Nephron progenitor cell (in vitro differentiated cells): Measurements from ENCODE around the gene IP6K1.

Experiments used
- DNase-seq: peaks from one replicate; pipeline ENCODE4 v3.0.0; 2021
- H3K27ac Mint-ChIP-seq: 2 replicates; pipeline ENCODE4 v1.8.0; 2021; ENCODE audit warnings: mild to moderate bottlenecking, moderate library complexity, mixed read lengths
- H3K27me3 Mint-ChIP-seq: 2 replicates; pipeline ENCODE4 v1.8.0; 2021; ENCODE audit warnings: mild to moderate bottlenecking, low read depth, mixed read lengths; ENCODE audit not compliant: poor library complexity
- H3K36me3 Mint-ChIP-seq: 2 replicates; pipeline ENCODE4 v1.8.0; 2021; ENCODE audit warnings: low read depth, mixed read lengths
- H3K4me1 Mint-ChIP-seq: 2 replicates; pipeline ENCODE4 v1.8.0; 2021; ENCODE audit warnings: mixed read lengths
- H3K4me3 Mint-ChIP-seq: 2 replicates; pipeline ENCODE4 v1.8.0; 2021; ENCODE audit warnings: mild to moderate bottlenecking, moderate library complexity, mixed read lengths
- H3K9me3 Mint-ChIP-seq: 2 replicates; pipeline ENCODE4 v1.8.0; 2021; ENCODE audit warnings: mild to moderate bottlenecking, moderate library complexity, mixed read lengths
- TF ChIP-seq, protein P1 (sequence below): fragments of 200-600 bp; sonication (generic); IDR thresholded peaks from 2 replicates; pipeline ENCODE4 v1.5.0; 2021; ENCODE audit warnings: antibody characterized with exemption

Gene IP6K1

DNA sequence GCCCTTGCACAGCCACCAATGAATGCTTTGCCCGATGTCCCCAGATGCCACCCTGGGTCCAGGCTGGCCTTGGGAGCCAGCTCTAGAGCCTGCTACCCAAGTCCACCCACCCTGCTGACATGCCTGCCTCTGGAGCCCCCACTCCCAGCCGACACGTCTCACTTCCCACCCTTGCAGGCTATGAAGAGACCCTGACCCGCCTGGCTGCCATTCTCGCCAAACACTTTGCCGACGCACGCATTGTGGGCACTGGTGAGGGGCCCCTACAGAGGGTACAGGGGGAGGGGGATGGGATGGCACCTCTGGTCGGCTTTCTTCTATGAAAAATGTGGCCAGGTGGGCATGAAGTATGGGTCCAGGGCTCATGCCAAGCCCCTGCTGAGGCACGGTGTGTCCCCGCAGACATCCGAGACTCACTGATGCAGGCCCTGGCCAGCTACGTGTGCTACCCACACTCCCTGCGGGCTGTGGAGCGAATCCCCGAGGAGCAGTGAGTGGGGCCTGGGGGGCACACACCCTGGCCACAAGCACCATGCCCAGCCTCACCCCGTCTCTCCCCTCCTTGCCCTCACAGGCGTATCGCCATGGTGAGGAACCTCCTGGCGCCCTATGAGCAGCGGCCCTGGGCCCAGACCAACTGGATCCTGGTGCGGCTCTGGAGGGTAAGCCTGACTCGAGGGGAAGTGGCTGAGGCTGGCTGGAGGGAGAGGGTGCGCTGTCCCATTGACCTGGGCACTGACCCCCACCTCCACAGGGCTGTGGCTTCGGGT lies 72.8 kb downstream of the IP6K1 start:
- no peak overlapping the region for H3K4me3 Mint-ChIP-seq
- H3K27ac Mint-ChIP-seq, result no peak overlapping the region
- peaks cover 1% of the 10 kb centered on the region for H3K36me3 Mint-ChIP-seq
- TF ChIP-seq, protein P1, sequence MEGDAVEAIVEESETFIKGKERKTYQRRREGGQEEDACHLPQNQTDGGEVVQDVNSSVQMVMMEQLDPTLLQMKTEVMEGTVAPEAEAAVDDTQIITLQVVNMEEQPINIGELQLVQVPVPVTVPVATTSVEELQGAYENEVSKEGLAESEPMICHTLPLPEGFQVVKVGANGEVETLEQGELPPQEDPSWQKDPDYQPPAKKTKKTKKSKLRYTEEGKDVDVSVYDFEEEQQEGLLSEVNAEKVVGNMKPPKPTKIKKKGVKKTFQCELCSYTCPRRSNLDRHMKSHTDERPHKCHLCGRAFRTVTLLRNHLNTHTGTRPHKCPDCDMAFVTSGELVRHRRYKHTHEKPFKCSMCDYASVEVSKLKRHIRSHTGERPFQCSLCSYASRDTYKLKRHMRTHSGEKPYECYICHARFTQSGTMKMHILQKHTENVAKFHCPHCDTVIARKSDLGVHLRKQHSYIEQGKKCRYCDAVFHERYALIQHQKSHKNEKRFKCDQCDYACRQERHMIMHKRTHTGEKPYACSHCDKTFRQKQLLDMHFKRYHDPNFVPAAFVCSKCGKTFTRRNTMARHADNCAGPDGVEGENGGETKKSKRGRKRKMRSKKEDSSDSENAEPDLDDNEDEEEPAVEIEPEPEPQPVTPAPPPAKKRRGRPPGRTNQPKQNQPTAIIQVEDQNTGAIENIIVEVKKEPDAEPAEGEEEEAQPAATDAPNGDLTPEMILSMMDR, result no peak
- DNase-seq, result no peak
- H3K4me1 Mint-ChIP-seq, result peaks cover 20% of the 10 kb centered on the region
- H3K27me3 Mint-ChIP-seq, result peaks cover 3% of the 10 kb centered on the region
- H3K9me3 Mint-ChIP-seq, result no peaks in the 10 kb centered on the region

- H3K4me3 Mint-ChIP-seq, result no peak overlapping the region
- H3K36me3 Mint-ChIP-seq, result peaks cover 4% of the 10 kb centered on the region
- peaks cover 3% of the 10 kb centered on the region for H3K27me3 Mint-ChIP-seq
- TF ChIP-seq, protein P1, result no peak
- no peaks in the 10 kb centered on the region for H3K9me3 Mint-ChIP-seq
- no peak overlapping the region for H3K27ac Mint-ChIP-seq
- no peak for DNase-seq
- peaks cover 20% of the 10 kb centered on the region for H3K4me1 Mint-ChIP-seq
Measured at GRCh38 chr3:49712631-49713317, 73.6 kb downstream of the IP6K1 start.

DNA sequence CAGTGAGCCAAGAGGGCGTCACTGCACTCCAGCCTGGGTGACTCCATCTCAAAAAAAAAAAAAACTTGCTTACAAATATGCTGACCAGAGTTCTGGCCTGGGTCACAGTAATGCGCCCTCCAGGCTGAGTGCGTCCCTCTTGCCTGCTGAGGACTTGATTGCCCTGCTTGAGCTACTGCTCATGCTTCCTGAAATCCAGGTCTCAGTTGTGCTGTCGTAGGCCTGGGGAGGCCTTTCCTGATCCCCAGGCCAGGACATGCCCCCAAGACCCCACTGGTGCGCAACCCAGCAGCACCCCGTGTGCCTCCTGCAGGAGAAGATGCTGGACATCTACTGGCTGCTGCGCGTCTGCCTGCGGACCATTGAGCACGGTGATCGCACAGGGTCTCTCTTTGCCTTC lies 74.2 kb downstream of the IP6K1 start:
- Mint-ChIP-seq H3K4me3 (no peak overlapping the region), H3K4me1 (peaks cover 21% of the 10 kb centered on the region), H3K27me3 (peaks cover 3% of the 10 kb centered on the region), H3K36me3 (peaks cover 4% of the 10 kb centered on the region), H3K9me3 (no peaks in the 10 kb centered on the region), H3K27ac (peak overlapping the region; percentile 97)
- DNase-seq, result no peak
- TF ChIP-seq, protein P1, result no peak

DNA sequence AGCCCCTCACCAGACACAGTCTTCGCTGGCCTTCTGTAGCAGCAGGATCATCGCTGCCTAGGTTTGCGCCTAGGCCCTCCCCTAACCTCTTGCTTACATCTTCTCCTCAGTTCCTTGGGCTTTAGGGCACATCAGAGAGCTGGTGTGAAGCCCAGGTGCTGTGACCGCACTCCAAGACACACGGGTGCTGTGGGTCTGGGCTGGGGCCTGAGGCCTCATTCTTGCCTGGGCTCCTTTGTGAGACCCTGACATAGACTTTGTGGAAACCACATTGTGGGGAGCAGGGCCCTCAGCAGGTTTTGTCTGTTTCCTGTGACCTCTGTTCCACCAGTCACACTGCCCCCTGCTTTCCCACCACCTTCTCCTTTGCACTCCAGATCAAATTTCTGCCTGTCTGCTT lies 74.9 kb downstream of the IP6K1 start:
- H3K4me1 Mint-ChIP-seq, result peaks cover 24% of the 10 kb centered on the region
- H3K27me3 Mint-ChIP-seq, result peaks cover 3% of the 10 kb centered on the region
- TF ChIP-seq, protein P1, result no peak
- H3K36me3 Mint-ChIP-seq, result peaks cover 4% of the 10 kb centered on the region
- peak overlapping the region; percentile 97 for H3K27ac Mint-ChIP-seq
- H3K9me3 Mint-ChIP-seq, result no peaks in the 10 kb centered on the region
- no peak for DNase-seq
- H3K4me3 Mint-ChIP-seq, result no peak overlapping the region

DNA sequence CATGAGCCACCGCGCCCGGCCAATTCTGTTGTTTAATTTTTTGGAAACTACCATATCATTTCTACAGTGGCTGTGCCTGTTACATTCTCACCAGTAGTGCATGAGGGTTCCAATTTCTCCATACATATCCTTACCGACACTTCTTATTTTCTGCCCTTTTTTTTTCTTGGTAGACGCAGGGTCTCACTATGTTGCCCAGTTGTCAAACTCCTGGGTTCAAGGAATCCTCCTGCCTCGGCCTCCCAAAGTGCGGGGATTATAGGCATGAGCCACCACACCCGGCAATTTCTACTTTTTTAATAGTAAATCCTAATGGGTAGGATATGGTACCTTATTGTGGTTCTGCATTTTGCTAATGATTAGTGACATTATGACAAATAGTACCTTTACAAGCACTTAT lies 76.5 kb downstream of the IP6K1 start:
- DNase-seq, result no peak
- peaks cover 4% of the 10 kb centered on the region for H3K36me3 Mint-ChIP-seq
- no peak overlapping the region for H3K4me3 Mint-ChIP-seq
- no peaks in the 10 kb centered on the region for H3K9me3 Mint-ChIP-seq
- H3K4me1 Mint-ChIP-seq, result peaks cover 24% of the 10 kb centered on the region
- no peak overlapping the region for H3K27ac Mint-ChIP-seq
- TF ChIP-seq, protein P1, result no peak
- H3K27me3 Mint-ChIP-seq, result peaks cover 3% of the 10 kb centered on the region
